ENCODE measurements around the gene TRUB2. TPM values are rescaled to one million over a fixed set of nuclear protein-coding genes. Genes with fewer than 3 reads are reported as not detected.
A peak's percentile ranks its signal among the peaks of the same experiment; 100 is the strongest.

The TRUB2 gene, protein sequence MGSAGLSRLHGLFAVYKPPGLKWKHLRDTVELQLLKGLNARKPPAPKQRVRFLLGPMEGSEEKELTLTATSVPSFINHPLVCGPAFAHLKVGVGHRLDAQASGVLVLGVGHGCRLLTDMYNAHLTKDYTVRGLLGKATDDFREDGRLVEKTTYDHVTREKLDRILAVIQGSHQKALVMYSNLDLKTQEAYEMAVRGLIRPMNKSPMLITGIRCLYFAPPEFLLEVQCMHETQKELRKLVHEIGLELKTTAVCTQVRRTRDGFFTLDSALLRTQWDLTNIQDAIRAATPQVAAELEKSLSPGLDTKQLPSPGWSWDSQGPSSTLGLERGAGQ
- 23.3 TPM for polyA plus RNA-seq (2013, experiment 1 of 2; ENCODE audit: insufficient read length)
- 22.4 TPM for polyA plus RNA-seq (2013, experiment 2 of 2; ENCODE audit: insufficient read length)

DNA sequence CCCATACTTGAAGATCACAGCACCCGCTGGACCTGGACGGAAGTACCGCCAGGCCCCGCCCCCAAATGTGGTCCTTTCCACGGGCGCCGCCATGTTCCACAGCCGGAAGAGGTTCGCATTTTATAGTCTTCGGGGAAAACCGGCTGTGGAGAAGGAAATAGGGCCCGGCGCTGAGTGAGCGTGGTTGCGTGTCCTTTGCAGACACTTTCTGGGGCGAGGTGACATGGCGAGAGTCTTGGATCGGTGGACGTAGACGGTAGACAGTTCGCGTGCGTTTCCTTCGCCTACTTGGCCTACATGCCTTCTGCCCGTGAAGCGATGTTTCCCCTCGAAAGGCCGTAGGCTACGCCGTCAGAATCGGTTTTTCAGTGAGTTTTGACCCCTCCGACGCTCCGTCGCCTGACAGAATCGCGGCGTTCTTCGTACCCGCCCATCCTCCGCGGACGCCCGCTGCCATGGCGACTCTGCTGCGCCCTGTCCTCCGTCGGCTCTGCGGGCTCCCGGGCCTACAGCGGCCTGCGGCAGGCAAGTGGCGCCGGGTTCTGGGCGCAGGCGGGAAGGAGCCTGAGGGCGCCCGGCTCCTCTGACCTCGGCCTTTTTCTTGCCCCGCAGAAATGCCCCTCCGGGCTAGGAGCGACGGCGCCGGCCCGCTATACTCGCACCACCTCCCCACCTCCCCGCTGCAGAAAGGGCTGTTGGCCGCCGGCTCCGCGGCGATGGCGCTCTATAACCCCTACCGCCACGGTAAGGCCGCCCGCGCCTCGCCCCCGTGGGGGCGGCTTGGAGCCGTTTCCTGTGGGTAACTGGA, at the start of gene TRUB2, which contains the start of gene COQ4:
TRUB2 (minus strand) TSS at position 44 of the 808 bp plus-strand sequence; CDS start at position 5, 39 bp downstream.
COQ4 (plus strand) TSS at position 436 of the 808 bp plus-strand sequence; CDS start at position 456, 20 bp downstream.
- peak; percentile 95 for DNase-seq

DNA sequence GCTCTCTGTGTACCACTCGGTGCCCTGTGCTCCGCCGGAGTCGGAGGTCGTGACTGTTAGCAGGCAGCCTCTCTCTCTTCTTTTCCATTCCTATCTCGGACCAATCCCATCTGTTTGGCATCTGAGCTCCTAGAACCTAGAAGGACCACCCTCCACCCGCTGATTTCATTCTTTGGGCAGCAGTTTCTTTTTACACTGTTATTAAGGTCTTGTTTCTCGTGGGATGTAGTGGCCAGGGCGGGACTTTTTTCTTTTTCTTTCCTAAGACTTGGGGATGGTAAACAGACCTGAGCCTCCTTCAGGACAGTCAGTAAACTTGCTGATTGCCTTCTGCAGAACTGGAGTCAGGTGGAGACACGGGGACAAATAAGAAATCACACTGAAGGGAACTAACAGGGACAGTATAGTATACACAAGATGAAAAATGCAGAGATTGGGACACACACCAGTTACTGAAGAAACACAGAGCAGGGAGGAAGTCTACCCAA, 49.4 kb upstream of the TRUB2 start:
- DNase-seq = no peak

GRCh38 chr9:128370752-128371629, 48.7 kb upstream of the TRUB2 start, which contains the start of gene URM1:
Gene URM1 (plus strand): TSS chr9:128371374. CDS start chr9:128371381, 7 bp downstream.
- peak; percentile 98 for DNase-seq

GRCh38 chr9:128370367-128370751, 48.1 kb upstream of the TRUB2 start:
- DNase-seq = no peak

- DNase-seq = no peak
These were observed 46.9 kb upstream of the TRUB2 start for GRCh38 chr9:128369024-128369706.

GRCh38 chr9:128365525-128365924, 43.3 kb upstream of the TRUB2 start:
- DNase-seq = no peak

- DNase-seq = no peak
These were observed 40.5 kb upstream of the TRUB2 start for GRCh38 chr9:128362774-128363173.

GRCh38 chr9:128361986-128362646, 39.9 kb upstream of the TRUB2 start:
- DNase-seq = peak; percentile 83

DNA sequence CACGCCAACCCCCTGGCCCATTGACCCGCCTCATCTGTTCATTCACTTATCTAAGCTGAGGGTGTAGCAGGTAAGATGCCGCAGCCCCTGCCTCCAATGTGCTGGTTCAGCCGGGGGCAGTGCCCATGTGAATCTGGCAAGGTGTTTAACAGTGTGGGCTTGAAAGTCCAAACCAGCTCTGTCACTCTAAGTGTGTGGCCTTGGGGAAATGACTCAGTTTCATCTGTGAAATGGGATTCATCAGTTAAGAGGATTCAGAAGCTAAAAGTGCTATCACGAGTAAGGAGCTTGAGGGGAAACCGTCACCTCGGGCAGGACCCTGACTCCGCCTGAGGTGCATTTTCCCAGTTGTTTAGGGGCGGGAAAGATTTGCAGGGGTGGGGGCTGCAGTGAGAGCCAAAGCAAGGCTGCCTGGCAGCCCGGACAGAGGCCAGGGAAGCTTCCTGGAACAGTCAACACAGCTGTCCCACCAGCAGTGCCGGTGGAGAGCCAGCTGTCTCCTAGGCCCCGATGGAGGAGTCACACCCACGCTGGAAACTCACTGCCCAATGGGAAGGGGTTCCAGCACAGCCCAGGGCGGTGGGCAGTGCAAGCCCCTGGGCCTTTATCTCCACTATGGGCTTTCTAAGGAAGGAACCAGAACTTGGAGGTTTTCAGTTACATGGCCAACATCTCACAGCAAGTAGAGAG, 39.2 kb upstream of the TRUB2 start:
- no peak for DNase-seq

DNA sequence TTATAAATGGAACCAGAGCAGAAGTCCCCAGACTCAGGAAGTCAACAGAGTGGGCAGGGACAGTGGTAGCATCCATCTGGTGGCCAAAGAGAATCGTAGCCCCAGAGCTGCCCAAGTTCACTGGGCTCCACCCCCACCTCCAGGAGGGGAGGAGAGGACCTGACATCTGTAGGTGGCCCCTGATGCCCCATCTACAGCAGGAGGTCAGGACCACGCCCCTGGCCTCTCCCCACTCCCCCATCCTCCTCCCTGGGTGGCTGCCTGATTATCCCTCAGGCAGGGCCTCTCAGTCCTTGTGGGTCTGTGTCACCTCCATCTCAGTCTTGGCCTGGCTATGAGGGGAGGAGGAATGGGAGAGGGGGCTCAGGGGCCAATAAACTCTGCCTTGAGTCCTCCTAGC, 38.6 kb upstream of the TRUB2 start:
- DNase-seq = no peak

- DNase-seq = no peak
These were observed 36.6 kb upstream of the TRUB2 start for GRCh38 chr9:128358861-128359260.

DNA sequence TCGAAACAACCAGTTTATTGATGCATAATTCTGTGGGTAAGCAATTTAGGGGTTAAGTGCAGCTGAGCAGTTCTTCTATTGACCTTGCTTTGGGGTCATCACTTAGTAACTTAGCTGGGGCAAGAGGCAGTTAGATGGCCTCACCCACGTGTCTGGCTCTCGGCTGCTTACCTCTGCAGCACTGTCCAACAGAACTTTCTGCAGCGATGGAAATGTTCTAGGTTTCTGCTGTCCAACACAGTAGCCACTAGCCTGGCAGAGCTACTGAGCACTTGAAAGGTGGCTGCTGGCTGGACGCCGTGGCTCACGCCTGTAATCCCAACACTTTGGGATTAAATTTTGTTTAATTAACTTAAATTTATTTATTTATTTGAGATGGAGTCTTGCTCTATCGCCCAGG, 35.8 kb upstream of the TRUB2 start:
- no peak for DNase-seq

DNA sequence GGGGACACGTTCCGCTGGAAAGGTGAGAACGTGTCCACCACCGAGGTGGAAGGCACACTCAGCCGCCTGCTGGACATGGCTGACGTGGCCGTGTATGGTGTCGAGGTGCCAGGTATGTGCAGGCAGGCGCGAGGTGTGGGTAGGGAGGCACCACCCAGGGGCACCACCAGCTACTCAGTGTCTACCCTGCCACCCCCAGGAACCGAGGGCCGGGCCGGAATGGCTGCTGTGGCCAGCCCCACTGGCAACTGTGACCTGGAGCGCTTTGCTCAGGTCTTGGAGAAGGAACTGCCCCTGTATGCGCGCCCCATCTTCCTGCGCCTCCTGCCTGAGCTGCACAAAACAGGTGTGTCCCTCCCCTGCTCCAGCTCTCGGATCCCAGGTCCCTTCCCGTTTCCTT, 33.2 kb upstream of the TRUB2 start:
- DNase-seq = no peak

GRCh38 chr9:128349772-128350171, 27.5 kb upstream of the TRUB2 start:
- DNase-seq = no peak

GRCh38 chr9:128349125-128349524, 26.9 kb upstream of the TRUB2 start:
- DNase-seq = no peak

- DNase-seq = no peak
These were observed 22.8 kb upstream of the TRUB2 start for GRCh38 chr9:128344931-128345605.

DNA sequence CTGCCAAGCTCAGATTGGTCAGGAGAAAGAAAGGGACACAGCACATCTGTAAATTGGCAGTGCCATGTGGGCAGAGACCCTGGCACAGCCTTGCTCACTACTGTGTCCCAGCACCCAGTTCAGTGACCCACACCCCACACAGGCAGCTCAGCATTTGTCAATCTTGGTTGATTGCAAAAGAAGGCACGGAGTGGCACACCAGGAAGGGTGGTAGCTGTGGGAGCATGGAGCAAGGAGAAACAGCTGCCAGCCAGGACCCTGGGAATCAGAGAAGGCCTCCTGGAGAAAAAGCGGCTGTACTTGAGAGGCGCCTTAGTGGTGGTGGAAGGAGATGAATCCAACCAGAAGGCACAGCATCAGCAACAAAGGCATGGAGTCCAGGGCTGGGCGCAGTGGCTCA, 21.6 kb upstream of the TRUB2 start:
- no peak for DNase-seq

GRCh38 chr9:128342971-128343680, 20.9 kb upstream of the TRUB2 start:
- no peak for DNase-seq

- peak; percentile 63 for DNase-seq
These were observed 19.2 kb upstream of the TRUB2 start for GRCh38 chr9:128341435-128341849.
